Raji (cell line): ENCODE measurements around the gene SNED1.

ENCODE experiments used
- POLR2A ChIP-seq: IDR thresholded peaks from 2 replicates; pipeline ENCODE4 v1.6.1; 2011; ENCODE audit warnings: low read depth, low read length, control low read depth; ENCODE audit not compliant: insufficient read depth

The SNED1 gene

DNA sequence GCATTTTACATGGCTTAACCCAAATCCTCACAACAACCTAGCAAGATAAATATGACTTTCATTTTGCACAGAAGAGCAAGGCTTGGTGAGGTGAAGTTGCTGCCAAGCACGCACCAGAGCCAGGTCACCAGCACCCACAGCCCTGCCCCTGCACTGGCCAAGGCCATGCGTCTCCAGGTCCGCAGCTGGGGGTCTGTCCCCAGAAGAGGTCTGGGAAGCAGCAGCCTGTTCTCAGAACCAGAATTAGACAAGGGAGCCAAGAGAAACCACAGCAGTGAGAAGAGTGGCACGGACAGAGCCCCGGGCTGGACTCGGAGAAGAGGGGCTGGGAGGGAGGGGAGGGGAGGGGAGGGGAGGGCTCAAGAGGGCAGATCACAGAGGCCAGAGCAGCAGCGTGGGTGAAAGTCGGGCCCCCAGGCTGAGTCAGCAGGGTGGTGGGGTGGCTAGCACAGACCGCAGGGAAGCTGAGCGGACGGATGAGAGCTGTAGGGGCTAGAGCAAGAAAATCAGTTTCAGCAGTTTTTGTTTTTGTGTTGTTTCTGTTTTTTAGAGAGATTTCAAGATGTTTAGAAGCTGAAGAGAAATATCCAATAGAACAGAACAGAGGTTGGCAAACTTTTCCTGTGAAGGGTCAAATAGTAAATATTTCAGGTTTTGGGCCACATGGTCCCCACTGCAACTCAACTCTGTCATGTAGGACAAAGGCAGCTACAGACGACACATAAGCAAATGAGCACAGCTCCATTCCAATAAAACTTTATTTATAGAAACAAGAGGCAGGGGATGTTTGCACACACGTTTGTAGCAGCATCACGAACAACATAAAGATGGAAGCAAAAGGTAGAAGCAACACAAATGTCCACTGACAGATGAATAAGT lies 111.0 kb downstream of the SNED1 start:
- no peak for TF ChIP-seq POLR2A

DNA sequence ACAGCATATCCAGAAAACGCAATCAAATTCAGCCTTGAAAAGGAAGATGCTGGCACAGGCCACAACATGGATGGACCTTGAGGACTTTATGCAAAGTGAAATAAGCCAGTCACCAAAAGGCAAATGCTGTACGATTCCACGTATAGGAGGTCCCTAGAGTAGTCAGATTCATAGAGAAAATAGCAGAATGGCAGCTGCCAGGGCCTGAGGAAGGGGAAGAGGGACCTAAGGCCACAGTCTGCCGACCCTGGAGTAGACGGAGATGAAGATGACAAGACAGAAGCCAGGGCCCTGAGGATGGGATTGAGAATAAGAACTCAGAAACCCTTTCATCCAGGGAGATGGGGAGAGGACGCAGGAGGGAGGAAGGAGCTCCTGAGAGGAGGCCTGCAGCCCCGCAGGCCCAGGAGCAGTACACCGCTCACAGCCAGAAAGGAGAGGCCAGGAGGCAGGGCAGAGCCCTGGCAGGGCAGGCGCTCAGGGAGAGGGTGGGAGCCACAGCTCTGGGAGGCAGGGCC lies 111.7 kb downstream of the SNED1 start:
- no peak for TF ChIP-seq POLR2A

DNA sequence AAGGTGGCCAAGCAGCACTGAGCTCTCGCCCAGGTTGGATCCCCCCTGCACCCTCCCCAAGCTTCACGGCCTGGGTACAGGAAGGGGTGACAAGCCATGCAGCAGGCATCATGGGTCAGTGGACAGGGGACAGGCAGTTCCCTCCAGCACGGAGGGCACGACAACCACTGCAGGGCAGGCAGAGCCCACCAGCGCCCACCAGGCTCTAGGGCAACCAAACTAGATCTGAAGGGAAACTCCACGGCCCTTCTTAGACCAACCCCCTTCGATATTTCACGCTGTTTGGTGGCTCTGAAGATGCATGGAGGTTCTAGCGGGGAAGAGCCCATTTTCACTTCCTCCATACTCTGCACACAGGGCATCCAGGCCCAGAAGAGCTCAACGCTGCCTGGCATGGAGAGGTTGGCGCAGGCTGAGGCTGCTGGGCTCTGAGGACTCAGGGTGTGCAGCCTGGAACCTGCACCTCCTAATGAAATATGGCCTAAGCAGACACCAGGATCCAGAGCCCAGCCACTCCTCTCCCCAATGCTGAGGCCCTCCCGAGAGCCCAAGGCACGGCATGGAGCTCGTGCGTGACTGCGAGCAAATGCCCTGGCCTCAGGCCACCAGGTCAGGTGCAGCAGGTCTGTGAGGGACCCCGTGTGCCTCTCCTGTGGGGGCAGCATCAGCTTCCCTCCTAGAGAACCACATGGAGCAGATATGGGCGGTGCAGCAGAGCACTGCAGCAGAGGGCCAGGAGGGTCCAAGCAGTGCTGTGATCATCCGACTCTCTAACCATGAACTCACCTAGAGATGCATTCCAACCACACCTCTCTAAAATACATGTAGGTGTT lies 112.4 kb downstream of the SNED1 start:
- no peak for TF ChIP-seq POLR2A

DNA sequence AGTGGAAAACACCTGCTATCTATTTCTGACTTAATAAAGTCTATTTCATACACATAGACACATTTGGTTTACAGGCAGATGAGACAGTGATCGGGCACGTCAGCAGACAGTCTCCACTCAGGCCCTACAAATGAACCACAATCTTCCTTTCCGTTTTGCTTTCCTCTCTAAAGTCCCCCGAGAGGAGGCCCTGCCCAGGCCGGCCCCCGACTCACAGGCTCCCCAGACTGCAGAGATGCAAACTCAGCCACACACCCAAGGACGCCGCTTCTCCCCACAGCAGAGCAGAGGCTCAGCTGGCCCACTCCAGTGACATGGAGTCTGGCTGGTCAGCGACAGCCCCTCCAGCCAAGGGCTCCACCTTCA lies 113.0 kb downstream of the SNED1 start:
- TF ChIP-seq POLR2A, result no peak

DNA sequence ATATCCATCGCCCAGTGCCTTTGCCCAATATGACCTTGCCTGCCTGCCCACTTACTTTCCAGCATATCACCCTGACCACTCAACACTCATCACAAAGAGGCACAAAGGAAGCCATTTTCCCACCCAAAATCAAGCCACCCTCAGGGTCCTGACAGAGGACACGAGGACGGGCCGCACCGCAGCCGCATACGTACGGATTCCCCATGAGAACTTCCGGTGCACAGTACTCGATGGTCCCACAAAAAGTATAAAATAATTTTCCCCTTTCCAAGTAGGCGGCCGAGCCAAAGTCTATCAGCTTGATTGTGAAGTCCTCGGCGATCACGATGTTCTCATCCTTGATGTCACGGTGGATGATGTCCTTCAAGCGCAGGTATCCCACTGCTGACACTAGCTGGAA lies 113.6 kb downstream of the SNED1 start:
- TF ChIP-seq POLR2A, result no peak

DNA sequence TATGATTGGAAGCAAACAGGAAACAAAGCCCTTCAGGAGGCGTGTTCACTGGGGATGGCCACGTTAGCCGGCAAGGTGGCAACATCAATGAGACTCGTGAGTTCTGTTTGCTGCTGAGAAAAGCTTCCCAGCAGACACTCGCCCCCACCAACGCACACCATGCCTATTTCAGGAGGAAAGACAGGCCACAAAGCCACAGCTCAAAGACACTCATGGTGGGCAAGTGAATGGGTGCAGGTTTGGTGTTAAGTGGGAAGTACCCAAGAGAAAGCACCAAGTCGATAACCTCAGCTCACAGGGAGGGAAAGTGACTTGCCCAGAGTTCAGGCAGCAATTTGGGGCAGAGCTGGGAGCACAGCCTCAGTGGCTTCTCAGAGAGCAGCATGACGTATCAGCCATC lies 114.2 kb downstream of the SNED1 start:
- no peak for TF ChIP-seq POLR2A

DNA sequence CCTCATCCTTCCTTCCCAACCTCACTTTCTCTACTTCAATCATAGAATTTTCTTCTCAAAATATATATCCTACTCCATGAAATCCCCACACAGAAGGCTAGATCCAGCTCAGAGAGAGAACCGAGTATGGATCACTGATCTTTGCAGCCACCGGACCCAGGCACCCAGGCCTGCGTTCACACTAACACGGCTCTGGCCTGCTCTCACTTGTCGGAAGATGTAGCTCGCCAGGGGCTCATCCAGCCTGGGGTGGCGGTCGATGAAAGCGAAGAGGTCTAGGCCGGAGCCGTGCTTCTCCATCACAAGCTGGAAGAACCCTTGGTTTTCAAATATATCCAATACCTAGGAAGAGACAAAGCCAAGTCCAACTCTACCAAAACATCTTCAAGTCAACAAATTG lies 116.4 kb downstream of the SNED1 start:
- no peak for TF ChIP-seq POLR2A

DNA sequence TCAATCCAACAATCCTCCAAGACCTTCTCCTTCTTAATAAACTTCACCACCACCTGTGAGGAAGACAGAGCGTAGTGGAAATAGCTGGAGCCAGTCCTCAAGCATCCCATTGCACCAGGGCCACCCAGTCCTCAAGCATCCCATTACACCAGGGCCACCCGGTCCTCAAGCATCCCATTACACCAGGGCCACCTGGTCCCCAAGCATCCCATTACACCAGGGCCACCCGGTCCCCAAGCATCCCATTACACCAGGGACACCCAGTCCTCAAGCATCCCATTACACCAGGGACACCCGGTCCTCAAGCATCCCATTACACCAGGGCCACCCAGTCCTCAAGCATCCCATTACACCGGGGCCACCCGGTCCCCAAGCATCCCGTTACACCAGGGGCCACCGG lies 116.9 kb downstream of the SNED1 start:
- TF ChIP-seq POLR2A, result no peak

DNA sequence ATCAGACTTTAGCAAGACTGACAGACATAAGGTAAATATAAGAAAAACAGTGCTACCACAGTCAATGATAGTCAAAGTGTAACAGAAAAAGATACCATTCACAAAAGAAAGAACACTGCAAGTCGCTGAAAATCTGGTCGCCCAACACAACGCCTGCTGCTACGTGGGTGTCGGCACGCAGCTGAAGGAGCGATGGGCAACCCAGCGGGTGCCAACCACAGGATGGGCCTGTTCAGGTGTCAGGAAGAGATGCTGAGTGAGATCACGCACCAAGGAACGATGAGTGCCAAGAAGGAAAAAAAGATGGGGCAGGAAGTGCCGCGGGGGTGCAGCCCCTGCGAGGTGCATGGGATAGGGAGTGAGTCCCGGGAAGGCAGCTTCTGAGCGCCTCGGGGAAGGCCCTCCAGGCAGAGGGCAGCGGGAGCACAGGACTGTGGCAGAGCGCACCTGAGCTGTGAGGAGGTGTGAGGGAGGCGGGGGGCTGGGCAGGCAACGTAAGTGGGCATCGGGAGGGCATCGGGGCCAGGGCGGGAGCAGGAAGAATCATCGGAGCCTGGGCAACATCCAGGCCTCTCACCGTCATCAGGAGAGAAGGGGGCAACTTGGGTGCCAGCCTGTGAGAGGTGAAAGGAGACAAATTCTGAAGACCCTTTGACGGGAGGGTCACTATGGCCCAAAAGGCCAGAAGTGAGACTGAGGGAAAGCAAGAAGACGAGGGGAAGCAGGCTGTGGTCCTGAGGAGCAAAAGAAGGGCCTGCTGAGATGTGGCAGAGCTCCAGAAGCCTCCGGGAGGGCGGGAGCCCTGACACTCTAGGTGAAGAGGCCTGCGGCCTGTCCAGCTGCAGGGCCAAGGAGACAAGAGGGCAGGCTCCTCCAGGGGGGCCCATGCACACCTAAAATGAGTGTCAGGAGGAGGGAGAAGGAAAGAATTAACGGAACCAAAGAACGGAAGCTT lies 118.5 kb downstream of the SNED1 start:
- no peak for TF ChIP-seq POLR2A

DNA sequence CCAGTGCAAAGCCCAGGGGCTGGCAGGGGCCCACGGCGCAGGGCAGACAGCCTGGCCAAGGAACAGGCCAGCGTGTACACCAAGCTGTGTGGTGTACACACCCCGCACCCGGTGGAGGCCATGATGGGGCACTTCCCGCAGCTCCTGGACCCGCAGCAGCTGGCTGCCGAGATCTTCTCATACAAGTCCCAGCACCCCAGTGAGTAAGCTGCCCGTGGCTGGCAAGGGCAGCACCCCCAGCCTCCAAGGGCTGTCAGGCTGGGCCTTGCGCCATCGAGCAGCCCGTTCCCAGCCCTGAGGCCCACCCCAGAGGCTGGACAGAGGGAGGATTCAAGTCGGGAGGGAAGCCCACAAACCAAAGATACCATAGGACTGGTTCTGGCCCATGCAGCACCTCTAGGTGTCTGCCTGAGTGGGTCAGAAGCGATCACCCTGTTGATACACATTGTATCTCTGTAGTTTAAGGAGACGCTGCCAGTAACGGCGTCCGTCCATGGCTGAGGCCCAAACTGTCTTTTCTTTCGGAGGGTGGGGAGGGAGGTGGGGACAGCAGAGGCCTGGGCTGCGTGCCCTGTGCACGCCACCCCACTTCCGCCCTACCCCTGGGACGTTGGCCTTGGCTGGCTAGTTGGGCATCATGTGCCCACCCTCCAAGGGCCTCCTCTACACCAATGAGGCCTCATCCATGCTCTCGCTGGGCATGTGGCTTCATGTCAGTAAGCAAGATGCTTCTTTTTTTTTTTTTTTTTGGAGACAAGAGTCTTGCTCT lies 120.5 kb downstream of the SNED1 start:
- TF ChIP-seq POLR2A, result no peak

DNA sequence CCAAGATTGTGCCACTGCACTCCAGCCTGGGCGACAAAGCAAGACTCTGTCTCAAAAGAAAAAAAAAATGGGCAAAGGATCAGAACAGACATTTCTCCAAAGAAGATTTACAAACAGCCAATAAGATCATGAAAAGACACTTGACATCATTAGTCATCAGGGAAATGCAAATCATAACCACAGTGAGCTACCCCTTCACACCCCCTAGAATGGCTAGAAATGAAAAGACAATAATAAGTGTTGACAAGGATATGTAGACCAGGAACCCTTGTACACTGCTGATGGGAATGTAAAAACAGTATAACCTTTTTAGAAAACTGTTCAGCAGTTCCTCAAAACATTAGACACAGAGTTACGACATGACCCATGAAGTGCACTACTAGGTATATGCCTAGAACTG lies 122.0 kb downstream of the SNED1 start:
- TF ChIP-seq POLR2A, result no peak

DNA sequence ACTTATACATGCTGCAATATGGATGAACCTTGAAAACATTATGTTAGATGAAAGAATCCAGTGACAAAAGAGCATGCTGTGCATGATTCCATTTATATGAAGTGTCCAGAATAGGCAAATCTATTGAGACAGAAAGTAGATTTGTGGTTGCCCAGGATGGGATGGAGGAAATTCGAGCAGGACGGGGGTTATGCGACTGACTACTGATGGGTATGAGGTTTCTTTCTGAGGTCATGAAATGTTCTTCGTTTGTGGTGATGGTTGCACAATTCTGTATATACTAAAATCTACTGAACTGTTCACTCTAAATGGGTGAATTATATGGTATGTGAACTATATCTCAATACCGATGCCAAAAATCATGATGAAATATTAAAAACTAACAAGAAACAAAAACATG lies 122.6 kb downstream of the SNED1 start:
- no peak for TF ChIP-seq POLR2A

DNA sequence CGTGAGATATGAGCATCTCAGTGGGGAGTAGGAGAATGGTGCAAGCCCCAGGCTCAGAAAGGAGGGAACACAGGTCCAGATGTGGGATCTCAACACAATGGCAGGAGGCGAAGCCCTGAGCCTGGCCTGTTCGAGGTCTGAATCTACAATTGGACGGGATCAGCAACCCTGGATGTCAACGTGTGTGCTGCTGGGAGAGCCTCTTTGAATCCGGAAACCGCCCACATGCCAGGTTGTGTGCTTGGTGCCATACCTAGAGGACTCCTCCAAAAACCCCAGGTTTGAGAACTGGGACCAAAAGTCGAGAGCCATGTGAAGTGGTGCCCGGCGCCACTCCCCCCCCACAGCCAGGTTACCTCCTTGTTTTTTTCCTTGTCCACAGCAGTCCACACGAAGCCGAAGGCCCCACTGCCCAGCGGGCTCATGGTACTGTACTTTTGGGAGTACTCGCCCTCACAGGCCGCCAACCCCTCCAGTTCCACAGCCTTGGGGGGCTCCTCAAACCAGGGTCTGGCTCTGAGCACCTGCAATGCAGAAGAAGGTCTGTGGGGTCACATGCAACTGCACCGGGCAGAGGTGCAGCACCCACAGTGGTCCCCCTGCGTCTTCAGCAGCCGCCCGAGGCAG lies 124.1 kb downstream of the SNED1 start:
- no peak for TF ChIP-seq POLR2A
